ENCODE measurements around the gene BCAS1.
A peak's percentile ranks its signal among the peaks of the same experiment; 100 is the strongest.

The BCAS1 gene

DNA sequence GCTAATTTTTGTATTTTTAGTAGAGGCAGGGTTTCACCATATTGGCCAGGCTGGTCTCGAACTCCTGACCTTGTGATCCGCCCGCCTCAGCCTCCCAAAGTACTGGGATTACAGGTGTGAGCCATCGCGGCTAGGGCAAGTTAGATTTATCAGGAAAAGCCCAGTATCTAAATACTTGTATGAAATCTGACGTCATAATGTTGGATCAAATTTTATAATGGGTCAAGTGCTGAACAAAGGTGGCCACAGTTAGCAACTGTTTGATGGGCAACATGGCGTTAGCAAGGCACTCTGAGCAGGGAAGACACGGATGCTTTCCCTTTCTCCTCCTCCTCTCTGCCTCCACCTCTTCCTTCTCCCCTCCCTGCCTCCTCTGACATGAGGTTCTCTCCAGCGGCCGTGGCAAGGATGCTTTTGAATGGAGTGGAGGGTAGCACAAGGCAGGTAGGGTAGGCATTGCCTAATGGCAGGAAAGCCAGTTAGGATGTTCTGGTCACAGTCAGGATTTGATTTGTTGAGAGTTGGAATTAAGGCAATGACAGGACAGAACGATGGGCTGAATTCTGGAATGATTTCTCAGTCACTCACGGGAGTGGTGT, 149.6 kb downstream of the BCAS1 start:
- no peak for DNase-seq

DNA sequence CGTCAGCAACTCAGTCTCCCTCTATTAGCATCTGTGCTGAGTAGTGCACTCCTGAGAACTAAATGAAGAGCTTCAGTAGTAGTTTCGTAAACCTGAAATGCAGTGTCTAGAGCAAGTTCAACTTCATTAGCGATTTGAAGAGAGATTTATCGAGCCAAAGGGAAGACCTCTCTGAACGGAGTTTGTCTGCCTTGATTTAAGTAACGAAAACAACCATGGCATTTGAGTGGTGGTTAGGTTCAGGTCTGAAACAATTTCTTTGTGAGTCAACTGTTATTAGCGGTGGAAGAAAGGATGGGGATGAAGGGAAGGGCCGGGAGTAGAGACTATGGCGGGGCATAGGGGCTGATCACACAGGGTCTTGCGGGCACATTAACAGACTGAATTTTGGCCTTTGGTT, 150.5 kb downstream of the BCAS1 start:
- no peak for DNase-seq

DNA sequence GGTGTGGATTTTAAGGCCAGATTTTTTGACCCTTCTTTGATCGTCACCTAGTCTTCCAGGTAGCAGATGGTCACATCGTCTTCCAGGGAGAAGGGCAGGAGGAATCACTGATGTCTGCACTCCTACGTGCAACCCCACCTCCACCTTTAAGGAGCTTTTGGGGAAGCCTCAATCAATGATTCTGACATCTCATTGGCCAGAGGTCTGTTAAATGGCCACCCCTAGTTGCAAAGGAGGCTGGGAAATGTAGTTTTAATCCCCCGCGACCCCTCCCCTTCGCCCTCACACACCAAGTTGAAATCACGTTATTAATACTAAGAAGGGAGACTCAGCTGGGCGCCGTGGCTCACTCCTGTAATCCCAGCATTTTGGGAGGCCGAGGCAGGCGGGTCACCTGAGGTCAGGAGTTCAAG, 151.4 kb downstream of the BCAS1 start:
- no peak for DNase-seq

DNA sequence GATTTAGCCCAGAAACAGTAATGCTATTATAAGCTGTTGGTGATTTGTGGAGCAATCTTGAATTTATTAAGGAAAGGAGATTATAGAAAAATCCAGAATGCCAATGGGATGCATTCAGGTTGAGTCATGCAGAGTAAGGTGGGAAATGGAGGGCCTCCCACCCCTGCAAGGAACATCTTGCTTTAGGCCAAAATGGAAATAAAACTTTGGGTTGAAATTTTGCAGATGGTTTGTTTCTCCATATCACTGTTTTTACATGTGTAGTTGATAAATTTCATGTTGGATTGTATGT, 152.4 kb downstream of the BCAS1 start:
- DNase-seq = no peak

DNA sequence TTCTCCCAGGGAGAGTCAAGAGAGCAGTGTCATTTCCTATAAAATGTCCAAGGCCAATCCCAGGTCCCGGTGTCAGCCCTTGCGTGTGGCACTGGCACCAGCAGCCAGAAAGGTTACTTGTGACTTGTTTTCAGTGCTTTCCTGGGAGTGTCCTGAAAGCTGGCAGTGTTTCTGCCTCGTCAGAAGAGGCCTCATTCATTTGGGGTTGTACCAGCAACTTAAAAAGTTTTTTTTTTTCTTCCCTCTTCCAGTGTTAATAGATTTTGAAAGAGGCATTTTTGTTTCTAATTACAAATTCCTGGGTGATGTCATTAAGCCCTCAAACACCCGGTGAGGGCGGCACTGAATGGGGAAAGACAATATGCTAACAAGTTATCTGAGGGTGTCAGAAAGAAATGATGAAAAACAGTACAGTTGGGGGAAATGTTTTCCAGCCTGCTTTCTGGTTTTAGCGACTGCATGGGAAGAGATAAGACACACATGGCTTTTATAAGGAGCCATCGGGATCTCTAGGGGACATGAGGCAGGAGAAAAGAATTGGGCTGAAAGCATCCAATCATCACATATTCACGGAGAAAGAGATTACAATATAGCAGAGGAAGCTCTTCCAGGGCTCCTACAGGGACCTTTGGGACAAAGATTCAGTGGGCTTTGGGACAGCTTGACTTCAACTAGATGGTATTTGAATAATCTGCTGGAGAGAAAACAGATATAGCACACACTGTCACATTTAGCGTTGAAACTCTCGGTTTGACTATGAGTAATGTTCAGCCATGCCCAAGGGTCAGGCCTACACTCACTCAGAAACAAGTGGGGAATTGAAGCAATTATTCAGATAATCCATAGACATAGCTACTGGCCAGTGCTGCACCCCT, 153.0 kb downstream of the BCAS1 start:
- no peak for DNase-seq

DNA sequence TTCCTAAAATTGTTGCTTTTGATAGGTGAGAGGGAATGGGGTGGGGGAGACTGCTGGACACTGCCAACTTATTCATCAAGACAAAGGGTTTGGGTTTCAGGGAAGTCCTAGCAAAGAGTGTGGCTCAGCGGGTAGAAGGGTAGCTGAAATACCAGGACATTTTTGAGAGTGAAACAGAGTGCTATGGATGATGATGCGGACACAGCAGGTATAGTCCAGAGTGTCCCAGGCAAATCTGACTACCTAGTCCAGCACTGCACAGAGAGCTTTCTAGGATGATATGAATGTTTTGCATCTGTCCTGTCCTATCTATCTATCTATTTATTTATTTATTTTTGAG, 154.3 kb downstream of the BCAS1 start:
- no peak for DNase-seq

DNA sequence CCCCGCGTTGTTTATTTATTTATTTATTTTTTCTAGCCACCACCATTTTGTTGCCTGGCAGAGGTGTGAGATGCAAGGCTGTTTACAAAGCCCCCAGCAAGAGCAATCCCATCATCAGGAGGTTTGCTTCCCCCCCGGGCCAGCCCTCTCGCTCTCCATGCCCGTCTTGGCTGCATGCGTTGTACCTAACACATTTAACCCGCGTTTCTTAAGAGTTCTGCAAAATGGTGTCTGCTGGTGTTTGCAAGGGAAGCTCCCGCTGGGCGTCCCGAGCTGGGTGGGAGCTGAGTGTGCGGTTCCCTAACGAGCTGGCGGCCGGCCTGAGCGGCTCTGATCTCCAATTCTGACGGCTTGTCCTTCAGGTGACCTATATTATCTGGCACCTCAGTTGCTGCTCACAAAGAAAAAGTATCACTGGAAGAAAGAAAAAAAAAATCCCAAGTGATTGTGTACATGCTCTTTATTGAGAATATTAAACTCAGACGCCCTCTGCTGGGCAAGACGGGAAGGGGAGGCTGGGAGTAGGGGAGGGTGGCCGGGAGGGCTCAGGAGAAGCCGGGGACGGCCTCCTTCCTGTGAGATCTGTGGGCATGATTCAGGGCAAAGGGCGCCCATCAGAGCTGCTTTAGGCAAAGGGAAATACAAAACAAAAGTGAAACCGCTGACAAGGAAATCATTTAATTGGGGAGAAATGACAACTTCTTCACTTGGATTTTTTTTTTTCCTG, 154.8 kb downstream of the BCAS1 start:
- DNase-seq = peak; percentile 93 to 95

DNA sequence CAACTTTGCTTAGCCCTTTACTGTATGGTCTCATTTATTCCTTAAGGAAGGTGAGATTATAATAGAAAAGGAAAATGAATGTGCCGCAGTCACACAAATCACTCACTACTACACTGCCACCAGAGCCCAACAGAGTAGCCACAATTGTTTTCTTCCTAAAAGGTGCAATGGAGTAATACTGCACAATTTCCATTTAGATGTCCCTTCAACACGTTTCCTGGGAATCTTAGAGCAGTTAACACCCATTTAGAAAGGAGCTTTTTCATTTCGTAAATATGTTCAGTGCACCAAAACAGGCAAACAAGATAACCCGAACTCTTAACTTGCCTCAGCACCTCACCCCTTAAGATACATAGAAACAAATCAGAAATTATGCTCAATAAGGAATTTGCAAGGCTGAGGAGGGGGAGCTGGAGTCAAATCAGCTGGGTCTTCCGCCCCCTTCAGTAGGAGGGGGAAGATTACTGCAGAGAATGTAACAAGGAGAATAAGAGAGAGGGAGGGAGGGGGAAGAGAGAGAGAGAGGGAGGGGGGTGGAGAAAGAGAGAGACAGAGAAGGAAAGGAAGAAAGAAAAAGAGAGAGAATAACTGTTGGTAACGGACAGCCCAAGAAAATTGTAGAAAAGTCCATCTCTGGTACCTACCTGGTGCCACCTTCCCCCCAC, 155.5 kb downstream of the BCAS1 start:
- no peak for DNase-seq

DNA sequence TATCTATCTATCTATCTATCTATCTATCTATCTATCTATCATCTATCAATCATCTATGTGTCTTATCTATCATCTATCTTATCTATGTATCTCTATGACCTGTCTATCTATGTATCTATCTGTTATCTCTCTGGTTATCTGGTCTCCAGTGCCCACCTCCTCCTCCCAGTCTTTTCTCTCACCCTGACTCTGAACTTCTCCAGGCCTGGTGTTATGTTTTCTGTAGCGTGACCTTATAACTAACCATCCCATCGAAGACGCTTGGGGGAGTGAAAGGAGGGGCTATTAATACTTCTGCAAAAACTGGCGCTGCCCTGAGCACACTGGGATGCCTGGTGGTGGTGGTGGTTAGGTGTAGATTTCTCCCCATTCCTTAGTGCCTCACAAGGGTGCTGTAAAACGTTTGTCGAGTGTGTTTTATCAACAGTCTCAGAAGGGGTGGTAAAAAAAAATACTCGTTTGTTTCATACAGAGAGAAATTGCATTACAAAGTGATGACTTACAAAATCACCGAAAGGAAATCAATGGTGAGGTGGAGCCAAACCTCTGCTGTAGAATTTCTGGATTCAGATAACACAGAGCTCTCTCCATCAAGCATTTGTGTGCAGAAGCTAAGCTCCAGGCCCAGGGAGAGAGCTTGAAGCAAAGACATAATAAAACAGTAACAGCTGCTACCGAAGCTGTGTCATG, 156.2 kb downstream of the BCAS1 start:
- DNase-seq = no peak

DNA sequence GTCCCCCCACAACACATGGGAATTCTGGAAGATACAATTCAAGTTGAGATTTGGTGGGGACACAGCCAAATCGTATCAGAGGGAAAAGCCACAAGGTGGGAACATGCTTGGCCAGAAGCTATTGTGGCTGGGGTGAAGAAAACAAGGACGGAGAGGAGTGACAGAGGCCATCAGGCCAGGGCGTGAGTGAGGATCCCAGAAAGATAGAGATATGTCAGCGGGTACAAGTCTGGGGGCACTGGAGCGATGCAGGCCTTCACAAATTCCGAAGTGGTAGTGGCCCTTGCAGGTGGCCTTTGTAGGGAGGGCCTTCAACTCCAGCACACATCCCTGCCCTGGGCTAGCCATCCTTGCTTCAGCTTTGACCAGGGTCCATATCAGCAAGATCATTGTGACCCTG, 159.1 kb downstream of the BCAS1 start:
- no peak for DNase-seq

DNA sequence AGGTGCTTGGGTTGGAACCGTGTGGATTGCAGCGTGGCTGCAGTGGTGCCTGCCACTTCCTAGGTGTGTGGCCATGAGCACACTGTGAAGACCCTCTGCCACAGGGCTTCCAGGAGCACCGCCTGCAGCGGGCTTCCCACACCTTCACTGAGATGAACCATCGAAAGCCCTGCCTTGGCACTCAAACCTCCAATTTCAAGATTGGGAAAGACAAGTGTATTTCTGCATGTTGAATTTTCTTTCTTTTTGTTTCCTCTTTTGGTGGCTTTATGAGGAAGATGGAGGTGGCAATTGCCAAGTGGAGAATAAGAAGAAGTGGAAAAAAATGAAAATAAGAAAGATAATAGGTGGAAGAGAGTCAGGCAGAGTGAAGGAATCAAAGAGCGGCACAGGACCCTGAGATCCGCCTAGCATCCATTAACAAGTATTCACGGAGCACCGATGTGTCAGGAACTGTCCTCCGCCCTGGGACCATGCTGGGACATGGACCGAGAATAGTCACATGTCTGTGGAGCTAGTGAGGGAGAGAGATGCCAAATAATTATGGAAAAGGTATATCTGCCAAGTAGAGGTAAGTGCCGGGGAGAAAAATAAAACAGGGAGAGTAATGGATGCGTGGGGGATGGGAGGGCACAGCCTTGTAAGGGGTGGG, 159.9 kb downstream of the BCAS1 start:
- DNase-seq = no peak

DNA sequence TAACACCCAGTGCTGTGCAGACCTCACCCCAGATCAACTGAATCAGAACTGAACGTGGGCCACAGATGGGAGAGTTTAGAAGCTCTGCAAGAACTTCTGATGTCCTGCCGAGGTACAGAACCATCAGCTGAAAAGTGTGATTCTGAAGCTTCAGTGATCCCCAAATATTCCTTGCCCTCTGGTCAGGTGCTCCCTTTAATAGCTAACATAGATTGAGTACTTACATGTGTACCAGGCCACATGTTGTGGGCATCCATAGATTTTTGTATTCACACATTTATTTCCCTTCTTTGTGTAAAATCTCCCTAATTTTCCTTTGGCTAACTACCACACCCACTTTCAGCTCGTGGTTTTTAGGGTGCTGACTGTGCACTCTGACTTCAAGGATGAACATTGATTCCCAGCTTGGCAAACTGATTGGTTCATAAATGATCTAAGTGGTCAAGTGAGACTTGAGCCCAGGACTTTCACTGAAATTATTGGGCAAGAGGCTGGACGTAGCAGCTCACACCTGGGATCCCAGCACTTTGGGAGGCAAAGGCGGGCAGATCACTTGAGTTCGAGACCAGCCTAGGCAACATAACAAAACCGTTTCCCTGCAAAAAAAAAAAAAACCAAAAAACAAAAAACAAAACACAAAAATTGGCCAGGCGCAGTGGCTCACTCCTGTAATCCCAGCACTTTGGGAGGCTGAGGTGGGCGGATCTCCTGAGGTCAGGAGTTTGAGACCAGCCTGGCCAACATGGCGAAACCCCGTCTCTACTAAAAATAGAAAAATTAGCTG, 162.2 kb downstream of the BCAS1 start:
- no peak for DNase-seq

DNA sequence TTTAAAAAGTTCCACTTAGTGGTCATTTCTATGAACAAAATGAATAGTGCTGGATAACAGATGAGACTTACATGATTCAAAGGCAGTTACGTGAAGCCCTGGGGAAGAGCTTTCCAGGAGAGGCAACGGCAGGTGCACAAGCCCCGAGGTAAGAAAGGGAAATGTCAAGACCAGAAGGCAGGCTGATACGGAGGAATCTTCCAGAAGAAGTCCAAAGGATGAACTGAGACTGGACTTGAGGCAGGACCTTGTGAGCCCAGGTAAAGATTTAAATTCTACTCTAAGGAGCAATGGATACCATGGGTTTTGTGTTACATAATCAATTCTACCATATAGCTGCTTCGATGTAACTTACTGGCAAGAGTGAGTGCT, 164.6 kb downstream of the BCAS1 start:
- DNase-seq = no peak

DNA sequence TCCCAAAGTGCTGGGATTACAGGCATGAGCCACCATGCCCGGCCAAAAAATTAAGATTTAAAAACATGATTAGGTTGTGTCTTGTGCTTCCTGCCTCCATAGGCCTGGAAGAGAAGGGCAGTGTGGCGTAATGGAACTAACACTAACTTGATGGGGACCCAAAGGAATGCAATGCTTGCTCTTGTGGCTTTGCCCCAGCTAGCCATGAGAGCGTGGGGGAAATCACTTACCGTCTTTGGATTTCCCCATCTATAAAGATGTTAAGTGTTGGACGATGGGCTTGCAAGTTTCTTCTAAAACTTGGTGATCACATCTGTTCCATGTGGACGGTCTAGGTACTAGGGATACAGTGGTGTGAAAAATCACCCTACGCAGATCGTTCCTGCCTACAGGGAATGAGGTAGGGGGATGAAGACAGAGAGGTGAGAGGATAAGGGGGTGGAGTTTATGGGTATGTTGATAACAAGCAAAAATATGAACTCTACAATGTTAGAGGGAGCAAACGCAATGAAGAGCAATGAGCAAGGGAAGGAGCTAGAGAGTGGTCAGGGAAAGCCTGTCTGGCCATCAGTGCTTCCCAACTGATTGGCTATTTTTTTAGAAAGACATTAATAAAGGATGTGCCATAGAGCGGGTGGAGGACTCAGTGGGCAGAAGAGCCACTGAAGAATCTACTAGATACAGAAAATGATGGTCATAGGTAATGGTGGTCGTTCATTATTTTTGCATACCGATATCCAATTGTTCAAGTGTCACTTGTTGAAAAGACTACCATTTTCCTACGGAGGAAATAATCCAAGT, 165.2 kb downstream of the BCAS1 start:
- DNase-seq = no peak

DNA sequence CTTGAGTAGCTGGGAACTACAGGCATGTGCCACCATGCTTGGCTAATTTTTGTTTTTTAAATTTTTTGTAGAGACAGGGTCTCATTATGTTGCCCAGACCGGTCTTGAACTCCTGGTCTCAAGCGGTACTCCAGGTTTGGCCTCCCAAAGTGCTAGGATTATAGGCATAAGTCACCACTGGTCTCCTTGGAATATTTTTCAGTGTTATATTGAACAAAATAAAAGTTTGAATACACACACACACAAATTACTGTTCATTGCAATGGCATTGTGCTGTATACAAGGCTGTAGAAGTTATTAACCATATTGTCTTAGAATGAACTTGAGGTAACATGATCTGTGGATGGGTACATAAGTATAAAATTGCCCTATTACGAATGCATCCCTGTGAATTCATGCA, 166.1 kb downstream of the BCAS1 start:
- no peak for DNase-seq

DNA sequence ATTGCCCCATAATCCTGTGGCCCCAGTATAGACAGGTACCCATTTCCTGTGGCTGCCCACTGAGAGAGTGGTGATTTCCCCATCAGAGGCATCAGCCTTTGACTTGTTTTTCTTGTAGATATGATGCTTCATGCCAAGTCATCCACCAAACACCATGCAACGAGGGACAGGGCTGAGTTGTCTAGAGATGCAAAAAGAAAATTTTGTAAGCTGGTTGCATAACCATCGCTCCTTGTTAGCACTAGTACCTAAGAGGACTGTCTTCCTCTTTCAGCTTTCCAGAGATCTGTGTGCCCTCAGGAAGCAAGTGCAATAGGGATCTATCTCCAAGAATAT, 166.8 kb downstream of the BCAS1 start:
- DNase-seq = no peak

DNA sequence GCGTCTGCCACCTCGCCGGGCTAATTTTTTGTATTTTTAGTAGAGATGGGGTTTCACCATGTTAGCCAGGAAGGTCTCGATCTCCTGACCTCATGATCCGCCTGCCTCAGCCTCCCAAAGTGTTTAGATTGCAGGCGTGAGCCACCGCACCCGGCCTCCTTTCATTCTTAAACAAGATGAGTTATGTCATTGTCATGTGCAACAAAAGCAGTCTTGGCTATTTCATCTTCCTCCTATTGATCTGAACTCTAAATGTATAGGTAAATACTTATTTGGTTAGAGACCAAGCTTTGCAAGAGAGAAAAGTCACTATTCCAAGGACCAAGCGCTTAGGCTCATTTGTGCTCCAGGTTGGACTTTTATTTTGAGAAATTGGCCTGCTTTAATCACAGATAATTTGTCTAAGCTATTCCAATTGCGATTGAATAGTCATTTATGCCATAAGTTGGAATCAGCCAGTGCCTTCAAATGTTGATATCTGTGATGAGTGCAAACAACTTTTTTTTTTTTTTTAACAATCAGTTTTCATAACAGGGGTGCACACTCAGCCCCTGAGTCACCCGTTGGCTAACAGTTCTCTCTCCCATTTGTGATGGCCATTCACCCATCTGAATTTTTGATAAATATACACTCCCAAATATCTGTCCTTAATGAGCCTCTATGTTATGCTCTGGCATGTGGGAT, 167.3 kb downstream of the BCAS1 start:
- no peak for DNase-seq

DNA sequence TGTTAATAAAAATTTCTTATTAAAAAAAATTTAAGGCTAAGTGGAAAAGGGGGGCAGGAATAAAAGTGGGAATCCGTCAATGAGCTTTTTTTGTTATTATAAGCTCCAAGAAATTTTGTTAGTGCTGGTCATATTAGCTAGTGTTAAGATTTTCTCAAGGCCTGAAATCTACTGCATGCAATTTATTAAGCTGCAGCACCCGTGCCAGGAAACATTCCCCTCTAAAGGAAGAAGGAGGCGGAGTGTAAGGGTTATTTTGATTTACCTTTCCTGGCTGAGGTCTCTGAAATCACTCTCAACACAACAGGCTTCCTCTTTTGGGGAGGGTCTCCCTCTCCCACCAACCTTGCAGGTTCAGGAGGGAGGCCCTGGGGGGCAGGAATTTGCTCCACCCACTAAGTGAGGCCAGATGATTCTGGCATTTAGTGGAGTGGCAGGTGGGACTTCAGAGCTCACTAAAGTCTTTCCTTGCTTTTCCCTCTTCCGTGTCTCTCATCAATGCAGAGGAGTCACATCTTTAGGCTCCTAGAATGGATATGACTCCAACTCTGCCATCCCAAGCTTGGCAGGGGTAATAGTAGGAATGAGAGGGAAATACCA, 168.8 kb downstream of the BCAS1 start:
- DNase-seq = no peak

DNA sequence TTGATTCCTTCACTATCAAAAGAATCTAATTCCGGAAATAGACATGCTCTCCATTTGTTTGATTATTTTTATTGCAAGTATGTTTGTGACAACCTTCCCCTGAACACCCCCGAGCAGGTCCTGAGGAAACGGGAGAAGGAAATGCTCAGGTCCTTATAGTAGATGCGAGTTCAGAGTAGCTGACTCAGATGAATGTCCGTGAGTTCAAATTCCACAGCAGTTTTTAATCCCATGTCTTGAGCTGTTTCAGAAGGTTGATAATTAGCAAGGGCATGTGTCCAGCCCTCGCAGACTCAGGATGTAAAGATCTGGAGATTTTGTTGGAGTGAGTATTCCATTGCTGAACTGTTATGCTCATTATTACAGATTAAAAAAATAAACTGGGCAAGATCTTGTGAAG, 169.3 kb downstream of the BCAS1 start:
- DNase-seq = no peak

DNA sequence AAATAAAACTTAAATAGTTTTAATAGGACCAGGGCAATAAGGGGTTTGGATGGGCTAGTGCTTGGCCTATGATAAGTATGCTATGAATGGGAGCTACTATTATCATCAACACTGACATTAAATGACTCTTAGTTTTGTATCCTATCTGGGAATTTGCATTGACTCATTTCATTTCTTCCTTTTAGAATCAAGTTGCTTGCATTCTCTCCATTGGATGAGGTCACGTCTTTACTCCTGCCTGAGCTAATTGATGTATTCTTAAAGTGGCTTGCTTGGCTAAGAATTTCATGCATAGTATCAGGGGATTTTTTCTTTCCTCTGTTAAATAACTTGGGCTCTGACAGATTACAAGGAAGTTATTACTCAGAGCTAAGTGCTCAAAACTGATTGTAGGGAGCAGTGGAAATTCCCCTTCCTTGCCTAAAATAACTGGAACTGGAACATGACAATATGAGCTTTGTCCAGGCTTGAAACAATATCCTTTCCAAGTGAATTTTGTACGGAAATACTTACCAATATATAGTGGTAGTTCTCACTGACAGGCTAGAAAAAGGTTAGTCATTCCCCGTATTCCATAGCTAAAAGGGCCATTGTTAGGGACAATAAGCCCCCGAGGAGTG, 169.9 kb downstream of the BCAS1 start:
- no peak for DNase-seq

All from stimulated activated CD4-positive, alpha-beta T cell treated with anti-CD3 and anti-CD28 coated beads, Interleukin-4, amount 100 ng/mL, for 4 hours (primary cell).